PC-3 (cell line): ENCODE measurements around the gene DLST.

Experiments used
- EZH2 ChIP-seq: fragments of 300-600 bp; sonication (generic); IDR thresholded peaks from one replicate; pipeline ENCODE4 v1.6.1; 2017; ENCODE audit warnings: antibody characterized with exemption, mild to moderate bottlenecking, low read length; ENCODE audit not compliant: unreplicated experiment
- EZH2phosphoT487 ChIP-seq: fragments of 300-600 bp; sonication (generic); IDR thresholded peaks from 2 replicates; pipeline ENCODE4 v1.6.1; 2018; ENCODE audit warnings: mild to moderate bottlenecking, antibody characterized with exemption, low read length, borderline replicate concordance
- TF ChIP-seq, protein P1 (sequence below): fragments of 300-600 bp; sonication (generic); conservative IDR thresholded peaks from 2 replicates; pipeline ENCODE4 v1.5.1; 2017; ENCODE audit warnings: antibody characterized with exemption, low read depth, mild to moderate bottlenecking, low read length

DNA sequence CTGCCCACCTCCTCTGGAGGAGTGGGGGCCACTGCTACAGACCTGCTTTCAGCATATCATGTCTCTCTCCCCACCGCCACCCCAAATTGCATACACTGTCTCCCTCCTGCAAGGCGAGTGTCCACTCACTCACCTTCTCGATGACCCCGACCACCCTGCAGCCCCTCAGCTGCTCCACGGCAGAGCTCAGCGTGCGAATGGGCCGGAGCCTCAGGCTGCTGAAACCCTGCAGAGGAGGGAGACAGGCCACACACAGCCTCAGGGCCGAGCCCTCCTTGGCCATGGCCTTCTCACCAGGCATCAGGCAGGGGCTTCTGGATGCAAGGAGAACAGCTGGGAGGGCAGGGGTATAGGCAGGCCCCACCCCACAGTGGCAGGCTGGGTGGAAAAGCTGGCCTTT is 36.7 kb downstream of the DLST start:
- TF ChIP-seq, protein P1, sequence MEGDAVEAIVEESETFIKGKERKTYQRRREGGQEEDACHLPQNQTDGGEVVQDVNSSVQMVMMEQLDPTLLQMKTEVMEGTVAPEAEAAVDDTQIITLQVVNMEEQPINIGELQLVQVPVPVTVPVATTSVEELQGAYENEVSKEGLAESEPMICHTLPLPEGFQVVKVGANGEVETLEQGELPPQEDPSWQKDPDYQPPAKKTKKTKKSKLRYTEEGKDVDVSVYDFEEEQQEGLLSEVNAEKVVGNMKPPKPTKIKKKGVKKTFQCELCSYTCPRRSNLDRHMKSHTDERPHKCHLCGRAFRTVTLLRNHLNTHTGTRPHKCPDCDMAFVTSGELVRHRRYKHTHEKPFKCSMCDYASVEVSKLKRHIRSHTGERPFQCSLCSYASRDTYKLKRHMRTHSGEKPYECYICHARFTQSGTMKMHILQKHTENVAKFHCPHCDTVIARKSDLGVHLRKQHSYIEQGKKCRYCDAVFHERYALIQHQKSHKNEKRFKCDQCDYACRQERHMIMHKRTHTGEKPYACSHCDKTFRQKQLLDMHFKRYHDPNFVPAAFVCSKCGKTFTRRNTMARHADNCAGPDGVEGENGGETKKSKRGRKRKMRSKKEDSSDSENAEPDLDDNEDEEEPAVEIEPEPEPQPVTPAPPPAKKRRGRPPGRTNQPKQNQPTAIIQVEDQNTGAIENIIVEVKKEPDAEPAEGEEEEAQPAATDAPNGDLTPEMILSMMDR: no peak
- no peak for TF ChIP-seq EZH2
- no peak for TF ChIP-seq EZH2phosphoT487
